Measurements from ENCODE around the gene PCDHGA2.

DNA sequence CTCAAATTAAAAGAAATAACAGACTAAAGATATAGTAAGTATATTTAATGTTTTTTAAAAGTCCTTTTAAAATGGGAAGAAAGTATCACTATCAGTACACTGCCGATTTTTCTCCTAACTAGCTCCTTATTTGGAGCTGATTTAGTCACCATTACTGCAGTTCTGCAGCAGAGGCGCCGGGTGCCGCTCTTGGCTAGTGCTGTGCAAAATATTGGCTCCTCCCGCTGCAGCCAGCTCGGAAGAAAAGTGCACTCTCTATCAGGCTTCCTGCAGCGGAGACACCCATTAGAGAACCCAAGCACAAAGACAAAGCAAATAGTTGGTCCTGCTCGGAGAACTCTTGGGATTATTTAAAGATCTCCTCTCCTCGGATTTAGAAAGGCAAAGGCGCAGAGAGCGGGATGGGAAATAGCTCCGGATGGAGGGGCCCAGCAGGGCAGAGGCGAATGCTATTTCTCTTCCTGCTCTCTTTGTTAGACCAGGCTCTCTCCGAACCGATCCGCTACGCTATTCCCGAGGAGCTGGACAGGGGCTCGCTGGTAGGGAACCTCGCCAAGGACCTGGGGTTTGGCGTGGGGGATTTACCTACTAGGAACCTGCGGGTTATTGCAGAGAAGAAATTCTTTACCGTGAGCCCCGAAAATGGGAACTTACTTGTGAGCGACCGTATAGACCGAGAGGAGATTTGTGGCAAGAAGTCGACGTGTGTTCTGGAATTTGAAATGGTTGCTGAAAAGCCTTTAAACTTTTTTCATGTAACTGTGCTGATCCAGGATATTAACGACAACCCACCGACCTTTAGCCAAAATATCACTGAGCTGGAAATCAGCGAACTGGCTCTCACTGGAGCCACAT is 31.7 kb downstream of the PCDHGA2 start, which contains the start of gene PCDHGB3:
- TF ChIP-seq JUN (CRISPR knock-in tag; IDR thresholded peaks at IDR 0.05) (no peak), PRRX2 (CRISPR knock-in tag; IDR thresholded peaks at IDR 0.05) (no peak), NFATC4 (CRISPR knock-in tag; IDR thresholded peaks at IDR 0.05) (no peak), ZNF263 (CRISPR knock-in tag; IDR thresholded peaks at IDR 0.05; ENCODE audit: low read depth) (no peak), GRHL2 (CRISPR knock-in tag; IDR thresholded peaks at IDR 0.05; ENCODE audit: insufficient replicate concordance, severe bottlenecking) (no peak)
- TF ChIP-seq, protein P1, sequence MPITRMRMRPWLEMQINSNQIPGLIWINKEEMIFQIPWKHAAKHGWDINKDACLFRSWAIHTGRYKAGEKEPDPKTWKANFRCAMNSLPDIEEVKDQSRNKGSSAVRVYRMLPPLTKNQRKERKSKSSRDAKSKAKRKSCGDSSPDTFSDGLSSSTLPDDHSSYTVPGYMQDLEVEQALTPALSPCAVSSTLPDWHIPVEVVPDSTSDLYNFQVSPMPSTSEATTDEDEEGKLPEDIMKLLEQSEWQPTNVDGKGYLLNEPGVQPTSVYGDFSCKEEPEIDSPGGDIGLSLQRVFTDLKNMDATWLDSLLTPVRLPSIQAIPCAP (CRISPR knock-in tag; IDR thresholded peaks at IDR 0.05), result no peak
- TF ChIP-seq, protein P2, sequence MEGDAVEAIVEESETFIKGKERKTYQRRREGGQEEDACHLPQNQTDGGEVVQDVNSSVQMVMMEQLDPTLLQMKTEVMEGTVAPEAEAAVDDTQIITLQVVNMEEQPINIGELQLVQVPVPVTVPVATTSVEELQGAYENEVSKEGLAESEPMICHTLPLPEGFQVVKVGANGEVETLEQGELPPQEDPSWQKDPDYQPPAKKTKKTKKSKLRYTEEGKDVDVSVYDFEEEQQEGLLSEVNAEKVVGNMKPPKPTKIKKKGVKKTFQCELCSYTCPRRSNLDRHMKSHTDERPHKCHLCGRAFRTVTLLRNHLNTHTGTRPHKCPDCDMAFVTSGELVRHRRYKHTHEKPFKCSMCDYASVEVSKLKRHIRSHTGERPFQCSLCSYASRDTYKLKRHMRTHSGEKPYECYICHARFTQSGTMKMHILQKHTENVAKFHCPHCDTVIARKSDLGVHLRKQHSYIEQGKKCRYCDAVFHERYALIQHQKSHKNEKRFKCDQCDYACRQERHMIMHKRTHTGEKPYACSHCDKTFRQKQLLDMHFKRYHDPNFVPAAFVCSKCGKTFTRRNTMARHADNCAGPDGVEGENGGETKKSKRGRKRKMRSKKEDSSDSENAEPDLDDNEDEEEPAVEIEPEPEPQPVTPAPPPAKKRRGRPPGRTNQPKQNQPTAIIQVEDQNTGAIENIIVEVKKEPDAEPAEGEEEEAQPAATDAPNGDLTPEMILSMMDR (IDR thresholded peaks at IDR 0.05), result no peak
- TF ChIP-seq, protein P3, sequence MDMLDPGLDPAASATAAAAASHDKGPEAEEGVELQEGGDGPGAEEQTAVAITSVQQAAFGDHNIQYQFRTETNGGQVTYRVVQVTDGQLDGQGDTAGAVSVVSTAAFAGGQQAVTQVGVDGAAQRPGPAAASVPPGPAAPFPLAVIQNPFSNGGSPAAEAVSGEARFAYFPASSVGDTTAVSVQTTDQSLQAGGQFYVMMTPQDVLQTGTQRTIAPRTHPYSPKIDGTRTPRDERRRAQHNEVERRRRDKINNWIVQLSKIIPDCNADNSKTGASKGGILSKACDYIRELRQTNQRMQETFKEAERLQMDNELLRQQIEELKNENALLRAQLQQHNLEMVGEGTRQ (CRISPR knock-in tag; IDR thresholded peaks at IDR 0.05), result no peak

All from WTC11 (cell line).